Astrocyte (in vitro differentiated cells and primary cell): ENCODE measurements around the gene LYST. TPM values are rescaled to one million over a fixed set of nuclear protein-coding genes. Genes with fewer than 3 reads are reported as not detected.

ENCODE experiments used
- DNase-seq: peaks from one replicate; pipeline ENCODE4 v3.0.0-alpha.2; 2010; ENCODE audit warnings: low read depth
- FAIRE-seq: peaks from 2 replicates; lab custom pipeline; 2011; peaks lifted over from hg19 to GRCh38; lab: Jason Lieb, UNC
- H2AFZ ChIP-seq: 2 replicates; pipeline ENCODE4 v1.6.0; 2012; ENCODE audit warnings: low read depth, low read length, inconsistent platforms
- H3K27ac ChIP-seq: 2 replicates; pipeline ENCODE4 v1.5.1; 2011; ENCODE audit warnings: low read depth, low read length, inconsistent platforms
- H3K27me3 ChIP-seq: 2 replicates; pipeline ENCODE4 v1.6.0; 2011; ENCODE audit warnings: low read length, inconsistent platforms; ENCODE audit not compliant: insufficient read depth
- H3K36me3 ChIP-seq: 2 replicates; pipeline ENCODE4 v1.5.1; 2011; ENCODE audit warnings: low read length, inconsistent platforms; ENCODE audit not compliant: insufficient read depth
- H3K4me1 ChIP-seq: 2 replicates; pipeline ENCODE4 v1.5.1; 2011; ENCODE audit warnings: low read length, inconsistent platforms; ENCODE audit not compliant: insufficient read depth
- H3K4me2 ChIP-seq: 2 replicates; pipeline ENCODE4 v1.6.0; 2012; ENCODE audit warnings: low read length, inconsistent platforms
- H3K4me3 ChIP-seq: 2 replicates; pipeline ENCODE4 v1.5.1; 2011; ENCODE audit warnings: low read depth, mild to moderate bottlenecking, low read length, inconsistent platforms; ENCODE audit not compliant: insufficient read depth
- H3K79me2 ChIP-seq: 2 replicates; pipeline ENCODE4 v1.6.0; 2012; ENCODE audit warnings: mild to moderate bottlenecking, low read length, inconsistent platforms; ENCODE audit not compliant: insufficient read depth
- H3K9ac ChIP-seq: 2 replicates; pipeline ENCODE4 v1.6.0; 2012; ENCODE audit warnings: mild to moderate bottlenecking, low read length, inconsistent platforms
- H3K9me3 ChIP-seq: 2 replicates; pipeline ENCODE4 v1.5.1; 2012; ENCODE audit warnings: low read depth, mild to moderate bottlenecking, low read length, inconsistent platforms; ENCODE audit not compliant: insufficient read depth
- H4K20me1 ChIP-seq: 2 replicates; pipeline ENCODE4 v1.6.0; 2012; ENCODE audit warnings: low read length, inconsistent platforms; ENCODE audit not compliant: insufficient read depth
- H3K27ac Mint-ChIP-seq: one replicate; pipeline ENCODE4 v1.8.0; 2021; ENCODE audit warnings: mild to moderate bottlenecking, mixed read lengths; ENCODE audit not compliant: unreplicated experiment
- H3K27me3 Mint-ChIP-seq: one replicate; pipeline ENCODE4 v1.8.0; 2021; ENCODE audit warnings: low read depth, mixed read lengths; ENCODE audit not compliant: unreplicated experiment
- H3K36me3 Mint-ChIP-seq: one replicate; pipeline ENCODE4 v1.8.0; 2021; ENCODE audit warnings: low read depth, mixed read lengths; ENCODE audit not compliant: unreplicated experiment
- H3K4me1 Mint-ChIP-seq: one replicate; pipeline ENCODE4 v1.8.0; 2021; ENCODE audit warnings: low read depth, mixed read lengths; ENCODE audit not compliant: unreplicated experiment
- H3K4me3 Mint-ChIP-seq: one replicate; pipeline ENCODE4 v1.8.0; 2021; ENCODE audit warnings: mild to moderate bottlenecking, moderate library complexity, mixed read lengths; ENCODE audit not compliant: unreplicated experiment
- H3K9me3 Mint-ChIP-seq: one replicate; pipeline ENCODE4 v1.8.0; 2021; ENCODE audit warnings: mild to moderate bottlenecking, mixed read lengths; ENCODE audit not compliant: unreplicated experiment
- EZH2 ChIP-seq: IDR thresholded peaks from 2 replicates; pipeline ENCODE4 v1.6.1; 2012; ENCODE audit warnings: mild to moderate bottlenecking, low read length, inconsistent platforms; ENCODE audit not compliant: insufficient read depth
- total RNA-seq: library from RNA; stranded (reverse); gene quantifications from 2 replicates; pipeline ENCODE4 v1.2.1, GENCODE V29; 2021
- TF ChIP-seq, protein P1 (sequence below): IDR thresholded peaks from 2 replicates; pipeline ENCODE4 v1.5.1; 2011; ENCODE audit warnings: low read depth, mild to moderate bottlenecking, inconsistent platforms, low read length, moderate library complexity; ENCODE audit not compliant: insufficient read depth

The LYST gene
- total RNA-seq, 1 donor from 2014 or later, result 15.7 TPM

GRCh38 chr1:235838021-235838420 is 28.7 kb downstream of the LYST start:
- Histone ChIP-seq H3K4me2 (no peak overlapping the region), H3K27ac (no peak overlapping the region), H4K20me1 (peaks cover 6% of the 10 kb centered on the region), H3K4me1 (no peaks in the 10 kb centered on the region), H3K36me3 (no peaks in the 10 kb centered on the region), H3K79me2 (peaks cover 6% of the 10 kb centered on the region), H2AFZ (no peak overlapping the region), H3K9ac (no peak overlapping the region), H3K9me3 (no peaks in the 10 kb centered on the region), H3K27me3 (no peaks in the 10 kb centered on the region), H3K4me3 (no peak overlapping the region)
- no peaks in the 10 kb centered on the region for H3K9me3 Mint-ChIP-seq
- no peaks in the 10 kb centered on the region for H3K36me3 Mint-ChIP-seq
- no peak overlapping the region for H3K4me3 Mint-ChIP-seq
- TF ChIP-seq EZH2, result no peak
- TF ChIP-seq, protein P1, sequence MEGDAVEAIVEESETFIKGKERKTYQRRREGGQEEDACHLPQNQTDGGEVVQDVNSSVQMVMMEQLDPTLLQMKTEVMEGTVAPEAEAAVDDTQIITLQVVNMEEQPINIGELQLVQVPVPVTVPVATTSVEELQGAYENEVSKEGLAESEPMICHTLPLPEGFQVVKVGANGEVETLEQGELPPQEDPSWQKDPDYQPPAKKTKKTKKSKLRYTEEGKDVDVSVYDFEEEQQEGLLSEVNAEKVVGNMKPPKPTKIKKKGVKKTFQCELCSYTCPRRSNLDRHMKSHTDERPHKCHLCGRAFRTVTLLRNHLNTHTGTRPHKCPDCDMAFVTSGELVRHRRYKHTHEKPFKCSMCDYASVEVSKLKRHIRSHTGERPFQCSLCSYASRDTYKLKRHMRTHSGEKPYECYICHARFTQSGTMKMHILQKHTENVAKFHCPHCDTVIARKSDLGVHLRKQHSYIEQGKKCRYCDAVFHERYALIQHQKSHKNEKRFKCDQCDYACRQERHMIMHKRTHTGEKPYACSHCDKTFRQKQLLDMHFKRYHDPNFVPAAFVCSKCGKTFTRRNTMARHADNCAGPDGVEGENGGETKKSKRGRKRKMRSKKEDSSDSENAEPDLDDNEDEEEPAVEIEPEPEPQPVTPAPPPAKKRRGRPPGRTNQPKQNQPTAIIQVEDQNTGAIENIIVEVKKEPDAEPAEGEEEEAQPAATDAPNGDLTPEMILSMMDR, result no peak
- no peak for DNase-seq
- no peaks in the 10 kb centered on the region for H3K27me3 Mint-ChIP-seq
- FAIRE-seq, result no peak
- peaks cover 4% of the 10 kb centered on the region for H3K4me1 Mint-ChIP-seq
- H3K27ac Mint-ChIP-seq, result no peak overlapping the region

- no peak overlapping the region for H3K4me2 ChIP-seq
These were observed 31.5 kb downstream of the LYST start for GRCh38 chr1:235835226-235835625.

GRCh38 chr1:235834620-235835019 is 32.1 kb downstream of the LYST start:
- Histone ChIP-seq H3K9me3 (no peaks in the 10 kb centered on the region), H3K4me3 (no peak overlapping the region), H3K27me3 (no peaks in the 10 kb centered on the region), H4K20me1 (no peaks in the 10 kb centered on the region), H3K4me2 (no peak overlapping the region), H2AFZ (no peak overlapping the region), H3K36me3 (no peaks in the 10 kb centered on the region), H3K4me1 (no peaks in the 10 kb centered on the region), H3K9ac (no peak overlapping the region), H3K27ac (no peak overlapping the region), H3K79me2 (no peaks in the 10 kb centered on the region)
- H3K36me3 Mint-ChIP-seq, result no peaks in the 10 kb centered on the region
- H3K27ac Mint-ChIP-seq, result no peak overlapping the region
- H3K4me1 Mint-ChIP-seq, result peaks cover 4% of the 10 kb centered on the region
- H3K9me3 Mint-ChIP-seq, result no peaks in the 10 kb centered on the region
- H3K27me3 Mint-ChIP-seq, result no peaks in the 10 kb centered on the region
- no peak for FAIRE-seq
- H3K4me3 Mint-ChIP-seq, result no peak overlapping the region
- no peak for DNase-seq
- TF ChIP-seq EZH2, result no peak
- TF ChIP-seq, protein P1, result no peak

More at GRCh38 chr1:235835226-235835625, 31.5 kb downstream of the LYST start:
- no peak overlapping the region for H3K4me3 ChIP-seq
- H3K27ac ChIP-seq, result no peak overlapping the region
- no peaks in the 10 kb centered on the region for H3K79me2 ChIP-seq
- peaks cover 3% of the 10 kb centered on the region for H4K20me1 ChIP-seq
- H3K27me3 ChIP-seq, result no peaks in the 10 kb centered on the region
- Mint-ChIP-seq H3K9me3 (no peaks in the 10 kb centered on the region), H3K36me3 (no peaks in the 10 kb centered on the region), H3K4me3 (no peak overlapping the region), H3K27ac (no peak overlapping the region), H3K27me3 (no peaks in the 10 kb centered on the region), H3K4me1 (peaks cover 4% of the 10 kb centered on the region)
- H3K9me3 ChIP-seq, result no peaks in the 10 kb centered on the region
- H3K4me1 ChIP-seq, result no peaks in the 10 kb centered on the region
- no peak overlapping the region for H3K9ac ChIP-seq
- FAIRE-seq, result peak; percentile 45
- no peak overlapping the region for H2AFZ ChIP-seq
- TF ChIP-seq, protein P1, result no peak
- TF ChIP-seq EZH2, result no peak
- H3K36me3 ChIP-seq, result no peaks in the 10 kb centered on the region
- DNase-seq, result no peak
